IPS-11a (cell line): ENCODE measurements around the gene CCDC190.
"Not testable (repeated sequence)": the region's sequence is repeated elsewhere in the genome, so short reads cannot be mapped to it uniquely, and the experiment has no call there.

ENCODE experiments used
- H3K4me3 ChIP-seq: one replicate; pipeline ENCODE4 v1.5.1; 2013; ENCODE audit warnings: low read depth, low read length, control low read depth

CCDC190 gene

DNA sequence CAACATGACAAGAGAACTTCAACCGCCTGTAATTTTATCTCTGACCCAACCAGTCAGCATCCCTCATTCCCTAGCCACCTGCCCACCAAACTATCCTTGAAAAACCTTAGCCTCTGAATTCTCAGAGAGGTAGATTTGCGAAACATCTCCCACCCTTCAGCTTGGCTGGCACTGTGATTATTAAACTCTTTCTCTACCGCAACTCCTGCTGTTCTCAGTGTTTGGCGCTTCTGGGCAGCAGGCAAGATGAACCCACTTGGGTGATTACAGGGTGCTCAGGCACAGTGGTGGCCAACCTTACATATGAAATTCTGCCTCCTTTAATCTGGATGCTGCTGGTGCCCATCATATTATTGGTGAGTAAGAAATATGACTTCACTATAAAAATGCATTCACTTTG, 22.1 kb downstream of the CCDC190 start:
- H3K4me3 ChIP-seq, result no peak overlapping the region

DNA sequence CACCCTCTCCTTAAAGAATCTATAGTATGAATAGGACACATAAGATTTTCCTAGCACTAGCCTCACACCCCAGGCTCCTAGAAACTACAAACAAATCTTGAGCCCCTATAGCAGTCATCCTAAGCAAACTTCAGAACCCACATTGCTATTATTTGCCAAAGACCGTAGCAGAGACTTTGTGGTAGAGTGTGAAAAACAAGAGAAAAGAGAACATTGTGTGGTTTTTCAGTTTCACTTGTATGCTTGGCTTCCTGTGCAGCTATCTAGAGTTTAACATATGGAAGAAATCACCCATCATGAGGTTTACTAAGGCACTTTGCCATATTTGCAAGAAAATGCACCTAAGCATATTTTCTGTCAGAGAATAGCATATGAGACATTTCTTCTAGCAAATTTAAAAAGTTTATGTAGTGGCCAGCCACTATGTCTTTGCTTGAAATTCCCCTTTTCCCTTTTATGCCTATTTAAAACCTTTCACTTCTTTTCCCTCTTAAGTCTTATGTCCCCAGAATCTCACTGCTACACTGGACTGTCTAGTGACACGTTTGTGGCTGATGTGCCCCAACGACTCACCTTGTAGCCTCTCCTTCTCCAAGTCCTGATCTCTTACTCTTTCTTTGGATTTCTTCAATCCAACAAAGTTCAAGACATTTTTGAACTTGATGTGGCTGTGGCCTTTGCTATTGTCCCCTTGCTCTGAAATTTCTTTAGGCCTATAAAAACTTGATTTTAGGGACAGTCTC, 25.6 kb downstream of the CCDC190 start:
- H3K4me3 ChIP-seq, result no peak overlapping the region

DNA sequence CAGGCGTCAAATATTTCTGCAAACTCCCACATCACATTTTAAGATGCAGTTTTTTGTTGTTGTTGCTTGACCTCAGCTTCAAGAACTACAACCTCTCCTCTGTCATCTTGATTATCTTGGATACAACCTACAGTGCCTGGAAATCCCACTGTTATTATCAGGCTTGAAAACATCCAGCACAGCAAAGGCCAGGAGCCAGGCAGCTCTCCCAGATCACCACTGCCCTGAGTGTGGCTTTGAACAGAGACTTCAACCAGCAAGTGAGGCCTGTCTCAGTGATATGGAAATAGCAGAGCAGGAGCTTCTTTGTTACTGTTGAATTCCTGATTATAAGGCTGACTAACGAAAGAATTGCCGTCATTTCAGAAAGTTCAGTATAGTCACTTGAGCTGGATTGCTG, 28.5 kb downstream of the CCDC190 start:
- H3K4me3 ChIP-seq, result no peak overlapping the region

DNA sequence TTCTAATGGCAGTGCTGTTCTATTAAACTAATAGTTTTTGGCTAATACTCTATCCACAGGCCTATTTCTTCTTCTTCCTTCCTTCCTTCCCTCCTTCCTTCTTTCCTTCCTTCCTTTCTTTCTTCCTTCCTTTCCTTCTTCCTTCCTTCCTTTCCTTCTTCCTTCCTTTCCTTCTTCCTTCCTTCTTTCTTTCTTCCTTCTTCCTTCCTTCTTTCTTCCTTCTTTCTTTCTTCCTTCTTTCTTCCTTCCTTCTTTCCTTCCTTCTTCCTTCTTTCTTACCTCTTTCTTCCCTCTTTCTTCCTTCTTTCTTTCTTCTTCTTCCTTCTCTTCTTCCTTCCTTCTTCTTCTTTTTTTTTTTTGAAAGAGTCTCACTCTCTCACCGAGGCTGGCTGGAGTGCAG, 31.7 kb downstream of the CCDC190 start:
- H3K4me3 ChIP-seq, result no peak overlapping the region

DNA sequence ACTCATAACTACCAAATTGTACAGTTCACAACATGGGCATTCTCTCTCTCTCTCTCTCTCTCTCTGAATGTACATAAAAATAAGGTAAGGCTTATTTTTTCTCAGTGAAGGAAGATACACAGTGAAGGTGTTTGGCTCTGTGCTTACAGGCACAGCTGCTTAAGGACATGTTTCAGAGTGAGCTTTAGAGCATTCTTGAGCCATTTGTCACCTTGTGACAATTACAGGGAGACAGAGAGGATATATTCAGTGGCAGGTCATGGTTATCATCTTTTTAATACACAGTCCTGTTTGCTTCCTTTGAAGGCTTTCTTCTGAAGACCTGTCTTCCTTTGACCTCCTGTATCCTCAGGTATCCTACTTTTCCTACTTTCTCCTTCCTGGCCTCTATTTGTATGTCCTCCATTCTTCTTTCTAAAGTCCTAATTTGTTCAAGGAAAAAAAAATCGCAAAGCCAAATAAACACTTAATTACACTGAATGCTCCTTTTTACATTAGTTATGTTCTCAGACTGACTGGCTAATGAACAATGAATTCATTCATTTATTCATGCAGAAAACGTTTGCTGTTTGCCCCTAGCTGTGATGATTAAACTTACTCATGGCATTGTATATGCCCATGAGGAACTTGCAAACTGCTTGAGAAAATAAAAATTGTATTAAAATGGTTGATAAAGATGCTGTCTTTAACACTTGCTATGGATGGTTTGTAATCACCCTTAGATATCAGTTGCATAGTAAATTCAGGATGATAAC, 37.0 kb downstream of the CCDC190 start:
- H3K4me3 ChIP-seq, result no peak overlapping the region

DNA sequence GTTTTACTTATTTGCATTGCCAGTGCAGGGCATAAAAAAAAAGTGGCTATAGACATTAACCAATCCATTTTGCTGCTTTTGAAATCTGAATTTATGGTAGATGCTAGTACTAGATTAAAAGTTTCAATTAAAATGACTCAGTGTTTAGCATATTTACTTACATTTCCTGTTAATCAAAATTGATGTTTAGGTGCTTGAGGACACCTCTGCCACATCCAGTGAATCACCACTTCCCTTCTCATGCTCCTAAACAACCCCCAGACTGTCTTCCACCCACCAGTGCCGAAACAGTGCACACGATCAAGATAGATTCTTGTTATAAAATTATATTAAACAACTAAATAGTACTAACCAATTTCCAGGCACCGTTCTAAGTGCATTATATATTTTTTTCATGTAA, 37.7 kb downstream of the CCDC190 start:
- no peak overlapping the region for H3K4me3 ChIP-seq

DNA sequence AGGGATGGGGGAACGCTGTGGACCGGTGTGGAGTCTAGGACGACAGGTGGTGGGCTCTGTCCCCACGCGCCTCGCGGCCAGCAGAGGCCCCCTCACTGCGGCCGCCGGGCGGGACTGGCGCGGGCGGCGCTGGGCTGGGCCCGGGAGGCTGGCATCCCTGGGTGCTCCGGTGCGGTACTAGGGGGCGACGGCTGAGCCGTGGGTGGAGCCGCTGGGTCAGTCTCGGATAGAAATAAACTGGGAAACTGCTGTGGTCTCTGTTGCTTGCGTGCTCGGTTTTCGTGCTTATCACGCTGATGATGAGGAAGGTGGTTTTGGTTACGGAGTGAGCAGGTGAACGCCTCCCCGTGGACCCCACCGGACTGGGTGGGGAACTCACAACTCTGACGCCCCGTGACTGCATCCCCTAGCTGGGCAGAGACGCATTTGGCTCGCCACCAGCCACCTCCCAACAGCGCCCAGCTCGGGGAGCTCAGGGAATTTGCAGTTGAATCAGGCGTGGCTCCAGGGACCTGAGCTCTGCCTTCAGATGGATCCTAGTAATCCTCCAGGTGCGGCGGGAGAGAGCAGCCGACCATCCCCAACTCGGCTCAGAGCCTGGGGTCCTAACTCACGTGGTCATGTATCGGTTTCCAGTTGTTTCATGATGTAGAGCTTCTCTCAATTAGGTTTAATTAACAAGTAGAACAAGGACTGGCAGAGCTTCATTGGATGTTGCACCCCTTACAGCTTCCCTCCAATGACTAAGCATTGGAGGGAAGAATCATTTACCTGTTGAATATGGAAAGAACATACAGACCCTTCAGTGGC, 38.4 kb downstream of the CCDC190 start:
- H3K4me3 ChIP-seq, result peak overlapping the region; percentile 64

DNA sequence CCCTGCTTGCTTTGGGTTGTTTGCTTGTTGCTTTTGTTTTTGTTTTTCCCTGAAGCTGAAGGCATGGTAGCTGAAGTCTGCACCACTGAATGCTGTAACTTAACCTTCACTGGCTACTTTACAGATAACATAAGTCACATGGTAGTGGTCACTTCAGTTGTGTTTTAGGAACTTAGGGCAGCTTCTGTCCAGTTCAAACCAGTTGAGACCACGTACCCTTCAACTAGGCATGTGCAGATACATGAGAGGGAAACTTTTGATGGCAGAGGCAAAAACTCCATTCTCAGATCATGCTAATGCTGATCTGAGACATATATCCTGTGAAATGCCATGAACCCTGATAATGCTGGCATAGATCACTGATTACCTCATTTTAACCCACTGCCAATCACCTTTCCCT, 42.3 kb downstream of the CCDC190 start:
- H3K4me3 ChIP-seq, result not testable (repeated sequence)

DNA sequence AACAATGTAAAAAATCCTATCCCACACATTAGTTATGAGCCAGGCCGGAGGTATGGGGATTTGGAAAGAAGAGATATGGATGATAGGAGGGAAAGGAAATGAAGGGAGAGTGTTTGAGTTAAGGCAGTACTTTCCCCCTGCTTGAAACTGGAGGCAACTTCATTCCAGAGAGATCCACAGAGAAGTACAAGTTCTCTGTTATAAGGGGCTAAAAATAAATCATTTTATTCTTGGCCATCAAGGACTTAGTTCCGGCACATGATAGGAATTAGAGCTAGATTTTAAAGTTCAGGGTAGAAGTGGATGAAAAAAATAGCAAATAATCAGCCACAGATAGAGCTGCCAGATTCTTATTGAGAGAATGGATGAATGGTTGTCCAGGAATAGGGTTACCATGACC, 42.8 kb downstream of the CCDC190 start:
- H3K4me3 ChIP-seq, result not testable (repeated sequence)

DNA sequence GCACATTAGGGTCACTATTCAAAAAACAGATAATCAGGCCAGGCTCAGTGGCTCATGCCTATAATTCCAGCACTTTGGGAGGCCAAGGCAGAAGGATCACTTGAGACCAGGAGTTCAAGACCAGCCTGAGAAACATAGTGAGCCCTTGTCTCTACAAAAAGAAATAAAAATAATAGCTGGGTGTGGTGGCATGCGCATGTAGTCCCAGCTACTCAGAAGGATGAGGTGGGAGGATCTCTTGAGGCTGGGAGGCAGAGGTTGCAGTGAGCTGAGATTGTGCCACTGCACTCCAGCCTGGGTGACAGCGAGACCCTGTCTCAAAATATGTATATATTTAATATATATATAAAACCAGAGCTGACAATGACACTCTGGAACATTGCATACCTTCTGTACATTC, 48.6 kb downstream of the CCDC190 start:
- H3K4me3 ChIP-seq, result not testable (repeated sequence)

DNA sequence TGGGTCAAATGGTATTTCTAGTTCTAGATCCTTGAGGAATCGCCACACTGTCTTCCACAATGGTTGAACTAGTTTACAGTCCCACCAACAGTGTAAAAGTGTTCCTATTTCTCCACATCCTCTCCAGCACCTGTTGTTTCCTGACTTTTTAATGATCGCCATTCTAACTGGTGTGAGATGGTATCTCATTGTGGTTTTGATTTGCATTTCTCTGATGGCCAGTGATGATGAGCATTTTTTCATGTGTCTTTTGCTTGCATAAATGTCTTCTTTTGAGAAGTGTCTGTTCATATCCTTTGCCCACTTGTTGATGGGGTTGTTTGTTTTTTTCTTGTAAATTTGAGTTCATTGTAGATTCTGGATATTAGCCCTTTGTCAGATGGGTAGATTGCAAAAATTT, 53.5 kb downstream of the CCDC190 start:
- H3K4me3 ChIP-seq, result not testable (repeated sequence)
